HCT116 (cell line): ENCODE data around the gene TAS2R30. TPM values are rescaled to one million over a fixed set of nuclear protein-coding genes. Genes with fewer than 3 reads are reported as not detected.

ENCODE experiments used
- ATAC-seq: fragments of 200-7000 bp; cut with Tn5 transposase; 2 replicates; pipeline ENCODE4 v1.9.1; 2020; ENCODE audit warnings: mild to moderate bottlenecking, moderate library complexity
- BruUV-seq: library from RNA; stranded (reverse); fragments of 400-500 nt; replicated peaks from 2 replicates; lab custom pipeline; 2021; lab: Mats Ljungman, UMichigan
- CTCF ChIA-PET: fragments of 300-600 bp; sonication (Branson Sonifier 250); formaldehyde crosslinking; loops from one replicate; lab custom pipeline; 2021; ENCODE audit warnings: antibody characterized with exemption; lab: Charles Lee
- POLR2A ChIA-PET: fragments of 300-600, 350-600 bp; sonication (Branson Sonifier 250); formaldehyde crosslinking; loops from one replicate; lab custom pipeline; 2021; ENCODE audit warnings: antibody characterized with exemption; lab: Charles Lee
- RAD21 ChIA-PET, 2 experiments: fragments of 300-600 bp; sonication (Branson Sonifier 250); formaldehyde crosslinking; loops; one replicate each; lab custom pipeline; 2023; ENCODE audit warnings: low total read pairs in 2 of 2; ENCODE audit not compliant: uncharacterized antibody in 2 of 2, unreplicated experiment in 2 of 2, low non-redundant PET in 1 of 2; lab: Charles Lee
- DNase-seq: peaks from one replicate; pipeline ENCODE4 v3.0.0-alpha.2; 2010; ENCODE audit warnings: low read depth, low spot score
- H2AFZ ChIP-seq: fragments of 200-600 bp; shearing (Covaris generic), sonication (generic); 2 replicates; pipeline ENCODE4 v1.6.1; 2017; ENCODE audit warnings: low read depth, mixed run types, mixed read lengths, antibody characterized with exemption, low read length; ENCODE audit not compliant: poor library complexity, severe bottlenecking
- H3K27ac ChIP-seq: 2 replicates; pipeline ENCODE4 v1.5.1; 2012; ENCODE audit warnings: low read depth, low read length
- H3K27me3 ChIP-seq: fragments of 200-600 bp; sonication (generic); 2 replicates; pipeline ENCODE4 v1.6.1; 2016; ENCODE audit warnings: mixed run types, low read length, mixed read lengths; ENCODE audit not compliant: insufficient read depth
- H3K36me3 ChIP-seq, 2 experiments: fragments of 200-500 bp in 1 of 2; fragments of 200-600 bp in 1 of 2; sonication (Bioruptor generic) in 1 of 2; sonication (generic) in 1 of 2; 2 replicates each; pipeline versions ENCODE4 v1.5.1 to v1.6.1; 2014 to 2016; ENCODE audit warnings: low read length in 2 of 2, inconsistent platforms in 1 of 2, mixed read lengths in 1 of 2, mixed run types in 1 of 2; ENCODE audit not compliant: insufficient read depth in 2 of 2, control insufficient read depth in 1 of 2
- H3K4me1 ChIP-seq, 2 experiments: fragments of 200-600 bp in 1 of 2; sonication (generic) in 1 of 2; 2 replicates each; pipeline versions ENCODE4 v1.5.1 to v1.6.1; 2012 to 2017; ENCODE audit warnings: low read length in 2 of 2, inconsistent platforms in 1 of 2, mild to moderate bottlenecking in 1 of 2, mixed read lengths in 1 of 2, mixed run types in 1 of 2, moderate library complexity in 1 of 2; ENCODE audit not compliant: insufficient read depth in 2 of 2, control insufficient read depth in 1 of 2
- H3K4me2 ChIP-seq: fragments of 200-600 bp; sonication (generic); 2 replicates; pipeline ENCODE4 v1.6.1; 2017; ENCODE audit warnings: mixed run types, low read length, mixed read lengths
- H3K4me3 ChIP-seq, 2 experiments: fragments of 200-600 bp in 1 of 2; sonication (generic) in 1 of 2; replicated peaks in 1 of 2; 2 replicates each; pipeline ENCODE4 v1.5.1; 2011 to 2016; ENCODE audit warnings: low read length in 2 of 2, control low read depth in 1 of 2, low read depth in 1 of 2, mild to moderate bottlenecking in 1 of 2, mixed read lengths in 1 of 2, mixed run types in 1 of 2
- H3K79me2 ChIP-seq: fragments of 200-600 bp; sonication (generic); 2 replicates; pipeline ENCODE4 v1.6.1; 2017; ENCODE audit warnings: mild to moderate bottlenecking, mixed run types, low read length, moderate library complexity, mixed read lengths; ENCODE audit not compliant: insufficient read depth
- H3K9ac ChIP-seq: fragments of 200-600 bp; sonication (generic); 2 replicates; pipeline ENCODE4 v1.6.1; 2016; ENCODE audit warnings: low read length, mixed read lengths
- H3K9me2 ChIP-seq: fragments of 200-600 bp; sonication (generic), shearing (Covaris generic); 2 replicates; pipeline ENCODE4 v1.6.1; 2017; ENCODE audit warnings: mixed run types, mild to moderate bottlenecking, moderate library complexity; ENCODE audit not compliant: insufficient read depth
- H3K9me3 ChIP-seq, 2 experiments: fragments of 200-500 bp in 1 of 2; fragments of 200-600 bp in 1 of 2; sonication (Bioruptor generic) in 1 of 2; sonication (generic) in 1 of 2; 2 replicates each; pipeline ENCODE4 v1.6.1; 2014 to 2017; ENCODE audit warnings: low read length in 2 of 2, mixed read lengths in 2 of 2, inconsistent platforms in 1 of 2, low read depth in 1 of 2, mild to moderate bottlenecking in 1 of 2, mixed run types in 1 of 2, moderate library complexity in 1 of 2; ENCODE audit not compliant: control insufficient read depth in 1 of 2, insufficient read depth in 1 of 2
- H4K20me1 ChIP-seq: fragments of 200-600 bp; sonication (generic), shearing (Covaris generic); 2 replicates; pipeline ENCODE4 v1.6.1; 2017; ENCODE audit warnings: mixed run types, mild to moderate bottlenecking, moderate library complexity; ENCODE audit not compliant: insufficient read depth
- CEBPB ChIP-seq: IDR thresholded peaks from 2 replicates; pipeline ENCODE4 v1.6.1; 2012; ENCODE audit warnings: low read depth
- EGR1 ChIP-seq: IDR thresholded peaks from 2 replicates; pipeline ENCODE4 v1.6.1; 2012; ENCODE audit warnings: low read depth
- ELF1 ChIP-seq: IDR thresholded peaks from 2 replicates; pipeline ENCODE4 v1.6.1; 2012; ENCODE audit warnings: low read depth, borderline replicate concordance
- EZH2 ChIP-seq: fragments of 200-600 bp; sonication (generic); IDR thresholded peaks from 2 replicates; pipeline ENCODE4 v1.6.1; 2017; ENCODE audit warnings: antibody characterized with exemption, mixed run types
- EZH2phosphoT487 ChIP-seq: fragments of 200-600 bp; IDR thresholded peaks from 2 replicates; pipeline ENCODE4 v1.6.1; 2018; ENCODE audit warnings: antibody characterized with exemption, borderline replicate concordance
- FOSL1 ChIP-seq: IDR thresholded peaks from 2 replicates; pipeline ENCODE4 v1.6.1; 2012; ENCODE audit warnings: low read depth
- POLR2A ChIP-seq: IDR thresholded peaks from 2 replicates; pipeline ENCODE4 v1.7.0; 2011; ENCODE audit warnings: borderline replicate concordance; ENCODE audit not compliant: insufficient read depth, insufficient read length; ENCODE audit errors: extremely low read depth
- POLR2AphosphoS5 ChIP-seq: IDR thresholded peaks from 2 replicates; pipeline ENCODE4 v1.6.1; 2011; ENCODE audit warnings: mild to moderate bottlenecking, low read depth, low read length, moderate library complexity
- RAD21 ChIP-seq: IDR thresholded peaks from 2 replicates; pipeline ENCODE4 v1.6.1; 2012; ENCODE audit warnings: low read depth, mild to moderate bottlenecking
- REST ChIP-seq: IDR thresholded peaks from 2 replicates; pipeline ENCODE4 v1.6.1; 2012; ENCODE audit warnings: low read depth
- SIN3A ChIP-seq: IDR thresholded peaks from 2 replicates; pipeline ENCODE4 v1.6.1; 2012; ENCODE audit warnings: low read depth
- SP1 ChIP-seq: IDR thresholded peaks from 2 replicates; pipeline ENCODE4 v1.6.1; 2012; ENCODE audit warnings: low read depth
- SRF ChIP-seq: IDR thresholded peaks from 2 replicates; pipeline ENCODE4 v1.6.1; 2012; ENCODE audit warnings: low read depth
- TCF7L2 ChIP-seq: IDR thresholded peaks from 2 replicates; pipeline ENCODE4 v1.7.0; 2011; ENCODE audit warnings: borderline replicate concordance, inconsistent platforms; ENCODE audit not compliant: insufficient read depth, insufficient read length; ENCODE audit errors: extremely low read depth
- YY1 ChIP-seq: IDR thresholded peaks from 2 replicates; pipeline ENCODE4 v1.6.1; 2011; ENCODE audit warnings: low read length, low read depth, moderate library complexity, mild to moderate bottlenecking; ENCODE audit not compliant: insufficient replicate concordance; ENCODE audit errors: extremely low read depth
- ZFX ChIP-seq: fragments of 450-650 bp; IDR thresholded peaks from 2 replicates; pipeline ENCODE4 v1.6.1; 2017
- ZNF274 ChIP-seq: fragments of 200-500 bp; sonication (Bioruptor generic); IDR thresholded peaks from 2 replicates; pipeline ENCODE4 v1.6.1; 2014; ENCODE audit warnings: mild to moderate bottlenecking, low read depth, low read length, inconsistent platforms
- intact Hi-C: fragments of 100-400 bp; cut with micrococcal nuclease; formaldehyde crosslinking; loops from 2 replicates; pipeline ENCODE4 v1.10.0; 2022
- total RNA-seq: library from RNA; stranded (reverse); gene quantifications from one replicate; pipeline ENCODE4 v1.2.1, GENCODE V29; 2021; ENCODE audit not compliant: unreplicated experiment
- TF ChIP-seq, protein P1 (sequence below): IDR thresholded peaks from 2 replicates; pipeline ENCODE4 v1.6.1; 2012
- TF ChIP-seq, protein P2 (sequence below): IDR thresholded peaks from 2 replicates; pipeline ENCODE4 v1.6.1; 2011; ENCODE audit warnings: mild to moderate bottlenecking, low read length, moderate library complexity; ENCODE audit not compliant: insufficient replicate concordance; ENCODE audit errors: extremely low read depth
- TF ChIP-seq, protein P3 (sequence below), 3 experiments: fragments of 200-600 bp in 1 of 3; sonication (generic) in 1 of 3; IDR thresholded peaks in 2 of 3; conservative IDR thresholded peaks in 1 of 3; 2 replicates each; pipeline ENCODE4 v1.5.1; 2012 to 2017; ENCODE audit warnings: low read depth in 2 of 3, low read length in 2 of 3, antibody characterized with exemption in 1 of 3, borderline replicate concordance in 1 of 3, control low read depth in 1 of 3, mild to moderate bottlenecking in 1 of 3, mixed read lengths in 1 of 3, mixed run types in 1 of 3, moderate library complexity in 1 of 3; ENCODE audit not compliant: insufficient read depth in 1 of 3

TAS2R30 gene
- total RNA-seq, 1 experiment from 2014 or later, result 1.5 TPM

DNA sequence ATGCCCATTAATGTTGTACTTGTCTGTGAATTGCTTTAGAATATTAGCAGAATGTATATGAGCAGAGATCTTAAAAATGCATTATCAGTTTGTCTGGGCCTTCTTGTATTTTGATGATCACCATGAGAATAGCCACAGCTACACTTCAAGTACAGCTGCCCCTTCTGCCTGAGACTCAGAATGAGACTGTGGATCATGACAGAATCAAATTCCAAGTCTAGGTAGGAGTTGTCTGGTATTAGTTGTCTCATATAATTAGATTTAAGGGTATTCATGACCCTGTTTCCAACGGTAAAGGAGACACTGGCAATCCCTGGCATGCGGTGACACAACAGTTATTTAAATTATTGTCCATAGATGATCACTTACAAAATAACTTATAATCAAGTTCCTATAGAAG, 18.3 kb upstream of the TAS2R30 start:
- no peak overlapping the region for H3K4me3 ChIP-seq
- no peak overlapping the region for H2AFZ ChIP-seq
- DNase-seq, result no peak
- intact Hi-C loops, result no loop called here
- no peak overlapping the region for H3K27ac ChIP-seq
- no peaks in the 10 kb centered on the region for H3K4me1 ChIP-seq
- H3K27me3 ChIP-seq, result no peaks in the 10 kb centered on the region
- H4K20me1 ChIP-seq, result peaks cover 8% of the 10 kb centered on the region; the same call in 1 of the 2 replicates
- CTCF ChIA-PET, result no interaction called here
- H3K9ac ChIP-seq, result no peak overlapping the region
- H3K9me2 ChIP-seq, result no peaks in the 10 kb centered on the region
- no peaks in the 10 kb centered on the region; a peak in 1 of 4 replicates for H3K9me3 ChIP-seq
- H3K36me3 ChIP-seq, result no peaks in the 10 kb centered on the region; a peak in 2 of 4 replicates
- RAD21 ChIA-PET, result no interaction called here
- TF ChIP-seq TCF7L2 (no peak), SRF (no peak), EZH2phosphoT487 (no peak), ELF1 (no peak), SP1 (no peak), REST (no peak), ZFX (no peak), POLR2AphosphoS5 (no peak), FOSL1 (no peak), EGR1 (no peak), ZNF274 (no peak), CEBPB (no peak), RAD21 (no peak), EZH2 (no peak), YY1 (no peak), SIN3A (no peak), POLR2A (no peak)
- TF ChIP-seq, protein P1, sequence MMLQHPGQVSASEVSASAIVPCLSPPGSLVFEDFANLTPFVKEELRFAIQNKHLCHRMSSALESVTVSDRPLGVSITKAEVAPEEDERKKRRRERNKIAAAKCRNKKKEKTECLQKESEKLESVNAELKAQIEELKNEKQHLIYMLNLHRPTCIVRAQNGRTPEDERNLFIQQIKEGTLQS, result no peak
- TF ChIP-seq, protein P2, sequence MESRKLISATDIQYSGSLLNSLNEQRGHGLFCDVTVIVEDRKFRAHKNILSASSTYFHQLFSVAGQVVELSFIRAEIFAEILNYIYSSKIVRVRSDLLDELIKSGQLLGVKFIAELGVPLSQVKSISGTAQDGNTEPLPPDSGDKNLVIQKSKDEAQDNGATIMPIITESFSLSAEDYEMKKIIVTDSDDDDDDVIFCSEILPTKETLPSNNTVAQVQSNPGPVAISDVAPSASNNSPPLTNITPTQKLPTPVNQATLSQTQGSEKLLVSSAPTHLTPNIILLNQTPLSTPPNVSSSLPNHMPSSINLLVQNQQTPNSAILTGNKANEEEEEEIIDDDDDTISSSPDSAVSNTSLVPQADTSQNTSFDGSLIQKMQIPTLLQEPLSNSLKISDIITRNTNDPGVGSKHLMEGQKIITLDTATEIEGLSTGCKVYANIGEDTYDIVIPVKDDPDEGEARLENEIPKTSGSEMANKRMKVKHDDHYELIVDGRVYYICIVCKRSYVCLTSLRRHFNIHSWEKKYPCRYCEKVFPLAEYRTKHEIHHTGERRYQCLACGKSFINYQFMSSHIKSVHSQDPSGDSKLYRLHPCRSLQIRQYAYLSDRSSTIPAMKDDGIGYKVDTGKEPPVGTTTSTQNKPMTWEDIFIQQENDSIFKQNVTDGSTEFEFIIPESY, result no peak
- TF ChIP-seq, protein P3, sequence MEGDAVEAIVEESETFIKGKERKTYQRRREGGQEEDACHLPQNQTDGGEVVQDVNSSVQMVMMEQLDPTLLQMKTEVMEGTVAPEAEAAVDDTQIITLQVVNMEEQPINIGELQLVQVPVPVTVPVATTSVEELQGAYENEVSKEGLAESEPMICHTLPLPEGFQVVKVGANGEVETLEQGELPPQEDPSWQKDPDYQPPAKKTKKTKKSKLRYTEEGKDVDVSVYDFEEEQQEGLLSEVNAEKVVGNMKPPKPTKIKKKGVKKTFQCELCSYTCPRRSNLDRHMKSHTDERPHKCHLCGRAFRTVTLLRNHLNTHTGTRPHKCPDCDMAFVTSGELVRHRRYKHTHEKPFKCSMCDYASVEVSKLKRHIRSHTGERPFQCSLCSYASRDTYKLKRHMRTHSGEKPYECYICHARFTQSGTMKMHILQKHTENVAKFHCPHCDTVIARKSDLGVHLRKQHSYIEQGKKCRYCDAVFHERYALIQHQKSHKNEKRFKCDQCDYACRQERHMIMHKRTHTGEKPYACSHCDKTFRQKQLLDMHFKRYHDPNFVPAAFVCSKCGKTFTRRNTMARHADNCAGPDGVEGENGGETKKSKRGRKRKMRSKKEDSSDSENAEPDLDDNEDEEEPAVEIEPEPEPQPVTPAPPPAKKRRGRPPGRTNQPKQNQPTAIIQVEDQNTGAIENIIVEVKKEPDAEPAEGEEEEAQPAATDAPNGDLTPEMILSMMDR (IDR thresholded peaks at IDR 0.05 in 2 of 3, conservative IDR thresholded peaks at IDR 0.05 in 1 of 3; ENCODE audit: borderline replicate concordance in 1 of 3, insufficient read depth in 1 of 3, low read depth in 2 of 3, low read length in 2 of 3), result no peak
- TF ChIP-seq, all 23 proteins: peak for 0
- Histone ChIP-seq H3K79me2 (peaks cover 67% of the 10 kb centered on the region), H3K4me2 (no peak overlapping the region)
- no peak for ATAC-seq
- BruUV-seq, result no TSS peak
- POLR2A ChIA-PET, result no interaction called here
